HG03521 (cell line): Measurements from ENCODE around the gene OPCML.

Experiments used
- ATAC-seq: cut with Tn5 transposase; IDR thresholded peaks from one replicate; pipeline ENCODE4 v1.9.1; 2021; ENCODE audit warnings: mild to moderate bottlenecking, moderate library complexity; ENCODE audit not compliant: unreplicated experiment

OPCML gene

GRCh38 chr11:133305208-133305956 lies 226.9 kb downstream of the OPCML start:
- no peak for ATAC-seq

DNA sequence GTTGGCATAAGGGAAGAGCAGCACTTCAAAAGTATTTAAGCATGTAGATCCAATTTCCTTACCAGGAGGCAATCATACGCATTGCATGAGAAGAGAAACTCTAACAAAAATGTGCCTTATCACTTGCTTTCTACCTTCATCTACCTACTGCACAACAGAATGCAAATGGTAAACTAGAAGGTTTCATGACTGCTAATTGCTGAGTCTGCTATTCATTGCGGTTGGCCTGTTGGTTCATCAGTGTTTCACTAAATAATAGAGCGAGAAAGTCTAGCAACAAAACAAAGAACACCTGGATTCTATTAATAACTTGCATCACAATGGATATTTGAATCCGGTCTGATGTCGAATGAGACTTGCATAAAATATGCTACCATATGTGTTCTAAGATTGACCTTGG lies 229.0 kb downstream of the OPCML start:
- ATAC-seq: no peak

GRCh38 chr11:133302056-133302455 lies 230.2 kb downstream of the OPCML start:
- ATAC-seq: no peak

- ATAC-seq: no peak
Observed at GRCh38 chr11:133300666-133301065, 231.6 kb downstream of the OPCML start.

- ATAC-seq: no peak
Observed at GRCh38 chr11:133291780-133292179, 240.5 kb downstream of the OPCML start.

GRCh38 chr11:133285359-133285758 lies 246.9 kb downstream of the OPCML start:
- no peak for ATAC-seq

- ATAC-seq: no peak
Observed at GRCh38 chr11:133284156-133284555, 248.1 kb downstream of the OPCML start.

DNA sequence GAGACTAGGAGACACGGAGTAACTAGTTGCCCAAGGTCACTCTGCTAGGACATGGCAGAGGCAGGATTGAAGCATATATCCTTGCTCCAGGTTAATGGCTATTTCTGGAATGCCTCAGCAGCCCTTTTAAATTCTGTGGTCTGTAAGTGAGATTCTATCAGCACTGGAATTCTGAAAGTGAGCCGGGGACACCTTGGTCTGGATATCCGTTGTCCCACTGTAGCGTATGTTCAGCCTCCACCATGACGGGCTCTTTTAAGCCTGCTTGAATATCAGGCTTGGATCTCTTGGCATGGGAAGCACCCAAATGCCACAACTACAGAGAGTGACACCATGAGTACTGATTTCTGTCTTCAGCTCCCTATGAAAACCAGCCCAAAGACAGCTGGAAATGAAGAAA lies 254.4 kb downstream of the OPCML start:
- no peak for ATAC-seq

DNA sequence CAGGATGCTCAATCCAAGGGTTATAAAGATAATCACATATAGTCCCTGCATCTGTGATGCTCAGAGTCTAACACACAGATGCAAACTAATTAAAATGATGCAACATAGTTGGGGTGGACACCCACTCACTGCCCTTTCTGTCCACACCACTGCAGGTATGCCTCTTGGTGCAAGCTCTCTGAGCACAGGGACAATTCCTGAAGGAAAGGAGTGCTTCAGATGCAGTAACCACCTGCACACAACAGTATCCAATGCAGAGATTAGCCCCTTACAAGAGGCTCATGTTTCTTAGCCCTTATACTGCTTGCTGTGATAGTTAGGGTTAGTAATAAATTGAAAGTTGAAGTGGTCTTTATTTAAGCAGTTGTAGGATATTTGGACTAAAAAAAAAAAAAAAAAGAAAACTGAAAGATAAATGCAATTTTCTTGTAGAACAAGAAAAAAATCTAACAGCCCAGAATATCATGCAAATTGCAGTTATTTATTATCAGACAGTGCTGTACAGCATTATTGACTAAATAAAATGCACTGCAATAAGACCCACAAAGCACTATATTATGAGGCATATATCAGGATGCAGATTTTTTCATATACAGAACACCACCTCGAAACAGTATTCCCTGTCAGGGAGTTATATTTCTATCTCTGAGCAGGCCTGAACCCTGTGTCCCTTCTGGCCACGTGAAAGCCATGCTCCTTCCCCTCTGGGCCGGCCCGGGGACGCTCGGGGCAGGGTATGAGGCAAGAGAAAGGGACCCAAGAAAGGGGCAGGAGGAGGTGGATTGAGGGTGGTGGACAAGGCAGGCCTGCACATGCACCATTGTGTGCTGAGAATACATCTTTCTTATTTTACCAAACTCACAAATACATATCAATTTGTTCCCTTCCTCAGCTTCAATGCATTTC lies 260.2 kb downstream of the OPCML start:
- ATAC-seq: no peak

DNA sequence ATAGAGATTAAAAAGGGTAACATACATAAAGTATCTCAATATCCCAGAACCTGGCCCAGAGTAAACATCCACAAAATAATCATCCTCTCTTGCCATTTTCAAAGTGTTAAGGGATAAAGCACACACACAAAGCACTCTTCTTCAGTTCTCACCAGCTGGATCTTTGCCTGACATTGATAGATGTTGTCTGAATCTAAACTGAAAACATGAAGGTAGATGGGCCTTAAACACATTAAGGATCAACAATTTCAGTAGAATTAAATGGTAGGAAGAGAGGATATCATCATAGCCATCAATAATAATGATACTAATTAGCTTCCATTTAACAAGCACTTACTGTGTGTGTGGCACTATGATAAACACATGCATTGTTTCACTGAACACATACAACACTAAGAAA lies 261.1 kb downstream of the OPCML start:
- ATAC-seq: no peak

DNA sequence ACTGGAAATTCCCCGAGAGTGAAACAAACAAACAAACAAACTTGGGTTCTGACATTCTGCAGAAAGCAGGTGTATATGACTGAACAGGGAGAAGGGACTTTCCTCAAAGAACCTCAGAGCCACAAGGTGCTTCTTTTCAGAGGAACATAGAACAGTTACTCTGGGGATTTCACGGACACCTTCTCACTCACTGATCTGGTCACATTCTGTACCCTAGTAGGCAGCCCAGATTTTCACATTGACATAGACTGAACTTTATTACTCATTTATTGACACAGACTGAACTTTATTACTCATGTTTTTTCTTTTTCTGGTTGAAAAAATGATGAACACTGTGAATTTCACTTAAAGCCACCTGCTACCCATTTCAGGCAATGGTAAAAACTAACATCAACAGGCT lies 263.0 kb downstream of the OPCML start:
- ATAC-seq: peak; percentile 94

DNA sequence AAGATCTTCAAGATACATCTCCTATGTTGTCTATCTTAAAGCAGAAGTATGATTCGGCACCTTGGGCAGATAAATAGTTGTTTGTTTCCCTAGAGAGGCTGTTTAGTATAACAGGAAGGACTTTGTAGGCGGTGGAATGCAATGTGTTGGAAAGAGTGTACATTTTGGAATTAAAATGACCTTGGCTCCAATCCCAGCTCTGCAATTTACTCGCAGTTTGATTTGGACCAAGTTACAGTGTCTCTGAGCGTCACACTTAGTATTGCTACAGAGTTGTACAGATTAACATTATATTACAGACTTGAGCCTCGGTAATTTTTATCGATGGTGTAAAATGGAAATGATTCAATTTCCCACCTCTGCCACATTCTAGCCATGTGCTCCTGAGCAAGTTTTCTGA lies 265.3 kb downstream of the OPCML start:
- no peak for ATAC-seq

DNA sequence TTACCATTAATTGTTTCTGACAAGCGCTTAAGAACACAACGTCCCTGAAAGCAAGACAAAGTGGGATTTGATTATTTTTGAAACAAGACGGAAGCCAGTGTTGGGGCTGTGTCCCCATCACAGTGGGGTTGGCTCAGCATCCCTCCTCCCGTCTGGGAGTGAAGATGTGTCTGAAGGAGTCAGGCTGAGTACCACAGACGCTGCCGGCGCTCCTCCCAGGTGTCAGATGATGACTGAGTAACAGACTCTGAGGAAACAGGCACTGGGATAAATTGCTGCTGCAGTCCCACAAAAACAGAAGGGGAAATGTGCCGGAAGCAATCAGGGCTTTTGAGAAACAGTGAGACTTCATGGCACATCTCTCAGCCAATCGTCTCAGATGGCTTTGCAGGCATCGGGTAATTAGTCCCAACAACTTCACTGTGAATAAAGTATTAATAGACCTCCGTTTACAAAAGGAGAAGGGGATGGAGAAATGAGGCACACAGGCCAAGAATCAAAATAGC lies 266.7 kb downstream of the OPCML start:
- no peak for ATAC-seq

DNA sequence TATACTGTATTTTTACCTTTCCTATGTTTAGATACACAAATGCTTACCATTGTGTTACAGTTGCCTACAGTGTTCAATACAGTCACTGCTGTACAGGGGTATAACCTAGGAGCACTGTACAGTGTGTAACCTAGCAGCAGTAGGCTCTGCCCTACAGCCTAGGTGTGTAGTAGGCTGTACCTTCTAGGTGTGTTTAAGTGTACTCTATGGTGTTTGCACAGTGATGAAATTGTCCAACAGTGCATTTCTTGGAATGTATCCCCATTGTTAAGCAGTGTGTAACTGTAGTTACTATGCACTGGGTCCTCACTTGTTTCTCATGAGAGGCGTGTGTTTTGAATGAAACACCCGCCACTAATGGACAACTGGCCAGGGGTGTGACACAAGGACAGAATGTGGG lies 269.0 kb downstream of the OPCML start:
- no peak for ATAC-seq

GRCh38 chr11:133258751-133259150 lies 273.6 kb downstream of the OPCML start:
- no peak for ATAC-seq

- no peak for ATAC-seq
Observed at GRCh38 chr11:133254601-133255000, 277.7 kb downstream of the OPCML start.

DNA sequence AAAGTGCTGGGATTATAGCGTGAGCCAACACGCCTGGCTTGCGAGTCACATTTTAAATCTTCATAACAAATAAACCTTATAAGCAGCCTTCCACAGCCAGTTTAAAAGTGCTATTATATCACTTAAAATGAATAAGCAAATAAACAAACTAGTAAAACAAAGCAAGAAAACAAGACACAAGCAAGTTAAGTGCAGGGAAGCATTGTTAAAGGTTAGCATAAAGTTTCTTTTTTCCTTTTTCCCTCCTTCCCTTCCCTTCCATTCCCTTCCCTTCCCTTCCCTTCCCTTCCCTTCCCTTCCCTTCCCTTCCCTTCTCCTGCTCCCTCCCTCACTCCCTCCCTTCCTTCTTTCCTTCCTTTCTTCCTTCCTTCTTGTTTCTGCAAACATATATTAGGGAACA lies 278.7 kb downstream of the OPCML start:
- no peak for ATAC-seq

DNA sequence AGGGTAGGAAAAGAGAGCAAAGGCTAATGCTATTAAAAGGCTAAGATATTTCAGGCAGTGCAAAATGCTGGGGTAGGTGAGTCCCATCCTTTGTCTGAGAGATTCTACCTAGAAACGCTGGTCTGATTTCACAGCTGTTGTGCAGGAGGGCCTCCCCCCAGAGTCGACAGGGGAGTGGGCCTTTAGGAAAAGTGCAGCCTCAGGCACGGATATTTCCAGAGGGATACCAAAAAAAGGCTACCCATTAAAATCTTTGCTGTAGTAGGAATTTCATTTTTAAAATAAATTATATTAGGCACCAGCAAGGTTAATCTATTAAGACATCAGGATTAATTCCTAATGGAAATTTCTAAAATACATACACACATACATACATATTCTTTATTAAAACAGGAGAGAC lies 280.5 kb downstream of the OPCML start:
- ATAC-seq: no peak

- ATAC-seq: no peak
Observed at GRCh38 chr11:133249530-133249929, 282.8 kb downstream of the OPCML start.

GRCh38 chr11:133249065-133249464 lies 283.2 kb downstream of the OPCML start:
- no peak for ATAC-seq

DNA sequence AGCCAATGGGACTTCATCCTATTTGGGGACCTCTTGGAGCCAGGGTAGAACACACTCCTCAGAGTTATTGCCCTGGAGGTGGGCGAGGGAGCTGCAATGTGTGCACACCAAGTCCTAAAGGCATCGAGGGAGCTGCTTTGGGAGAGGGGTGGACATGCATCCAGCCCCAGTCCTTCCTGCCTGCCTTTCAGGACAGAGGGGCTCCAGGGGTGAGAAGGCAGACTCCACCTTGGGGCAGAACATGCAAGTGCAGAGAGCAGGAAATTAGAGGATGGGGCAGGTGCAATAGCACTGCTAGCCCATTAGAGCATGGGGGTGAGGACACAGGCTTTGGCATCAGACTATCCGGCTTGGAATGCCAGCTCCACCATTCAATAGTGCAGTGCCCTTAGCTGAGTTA lies 288.5 kb downstream of the OPCML start:
- ATAC-seq: no peak
